Inflammatory macrophage treated with lipopolysaccharide for 1 hour (primary cell): Measurements from ENCODE around the gene CEP104.

Source experiments
- DNase-seq, 2 donors: peaks; one replicate each; pipeline ENCODE4 v3.0.0-alpha.2; 2020 to 2022

Gene CEP104

DNA sequence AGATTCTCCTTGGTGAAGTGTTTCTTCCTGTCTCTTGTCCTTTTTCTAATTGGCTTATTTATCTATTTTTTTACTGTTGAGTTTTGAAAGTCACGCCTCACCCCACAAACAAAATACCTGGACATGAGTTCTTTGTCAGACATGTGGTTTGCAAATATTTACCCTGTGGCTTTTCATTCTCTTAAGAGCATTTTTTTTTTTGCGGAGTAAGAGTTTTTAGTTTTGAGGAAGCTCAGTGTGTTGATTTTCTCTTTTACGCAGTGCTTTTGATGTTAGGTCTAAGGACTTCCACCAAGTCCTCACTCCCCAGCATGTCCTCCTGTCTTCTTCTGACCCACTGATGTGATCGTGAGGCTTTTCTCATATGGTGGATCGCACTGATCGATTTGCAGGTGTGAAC lies 7.9 kb upstream of the CEP104 start:
- DNase-seq: no peak

DNA sequence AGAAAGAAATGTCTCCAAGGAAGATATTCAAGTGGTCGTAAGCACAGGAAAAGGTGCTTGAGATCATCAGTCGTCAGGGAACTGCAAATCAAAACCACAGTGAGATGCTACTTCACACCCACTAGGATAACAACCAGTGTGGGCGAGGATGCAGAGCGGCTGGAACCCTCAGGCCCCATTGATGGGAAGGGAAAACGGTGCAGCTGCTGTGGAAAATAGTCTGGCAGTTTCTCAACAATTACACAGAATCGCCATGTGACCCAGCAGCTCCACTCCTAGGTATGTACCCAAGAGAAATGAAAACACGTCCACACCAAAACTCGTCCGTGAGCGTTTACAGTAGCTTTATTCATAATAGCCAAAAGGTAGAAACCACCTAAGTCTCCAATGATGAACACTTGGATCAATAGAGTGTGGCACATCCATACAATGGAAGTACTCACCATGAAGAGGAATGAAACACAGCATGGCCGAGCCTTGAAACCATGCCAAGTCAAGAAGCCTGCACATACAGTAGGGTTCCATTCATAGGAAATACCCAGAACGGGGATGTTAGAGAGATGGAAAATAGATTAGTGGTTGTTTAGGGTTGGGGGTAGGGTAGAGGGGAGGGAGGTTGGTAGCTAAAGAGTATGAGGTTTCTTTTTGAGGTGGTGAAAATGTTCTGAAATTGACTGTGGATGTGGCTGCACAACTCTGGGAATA lies 6.4 kb upstream of the CEP104 start:
- DNase-seq: no peak

DNA sequence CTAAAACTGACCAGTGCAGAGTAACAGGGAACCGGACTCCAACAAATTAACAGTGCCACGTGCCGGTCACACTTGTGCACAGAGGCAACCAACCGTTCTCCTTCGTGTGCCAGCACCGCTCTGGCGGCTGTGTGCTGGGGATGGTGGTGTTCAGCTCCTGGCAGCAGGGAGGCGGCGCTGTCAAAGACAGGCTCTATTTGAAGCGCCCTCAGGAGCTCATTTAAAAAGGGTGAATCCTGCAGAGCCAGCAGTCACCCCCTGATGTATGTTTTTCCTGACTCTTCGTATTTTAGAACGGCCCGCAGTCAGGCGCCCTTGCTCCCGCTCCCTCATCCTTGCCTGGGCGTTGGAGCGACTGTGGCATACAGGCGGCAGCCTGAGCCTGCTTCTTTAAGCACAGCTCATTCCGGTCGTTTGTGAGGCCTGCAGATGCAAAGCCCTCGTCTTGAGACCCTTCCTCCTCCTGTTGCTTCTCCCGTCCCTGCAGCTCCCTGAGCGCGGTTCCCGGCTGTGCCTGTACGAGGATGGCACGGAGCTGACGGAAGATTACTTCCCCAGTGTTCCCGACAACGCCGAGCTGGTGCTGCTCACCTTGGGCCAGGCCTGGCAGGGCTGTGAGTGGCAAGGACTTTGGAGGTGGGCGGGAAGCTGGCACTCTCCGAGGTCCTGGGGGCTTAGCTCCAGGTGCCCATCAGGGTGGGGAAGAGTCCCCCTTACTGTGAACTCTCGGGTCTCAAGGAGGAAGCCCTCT lies 1.4 kb upstream of the CEP104 start:
- DNase-seq: no peak

DNA sequence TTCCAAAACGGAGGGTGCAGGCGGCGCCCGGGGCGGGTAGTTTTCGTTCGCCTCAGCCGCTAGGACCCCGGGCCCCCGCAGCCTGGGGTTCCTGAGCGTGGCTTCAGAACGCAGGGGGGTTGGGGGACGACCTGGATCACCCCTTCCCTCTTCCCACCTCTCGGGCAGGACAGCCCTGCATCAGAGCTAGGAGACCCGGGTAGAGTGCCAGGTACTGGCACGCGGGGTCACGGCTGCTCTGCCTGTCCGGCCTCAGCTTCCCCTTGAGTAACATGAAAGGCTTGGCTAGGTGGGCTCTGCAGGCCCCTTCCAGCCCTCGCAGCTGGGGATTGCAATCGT lies 749 bp upstream of the CEP104 start:
- no peak for DNase-seq

DNA sequence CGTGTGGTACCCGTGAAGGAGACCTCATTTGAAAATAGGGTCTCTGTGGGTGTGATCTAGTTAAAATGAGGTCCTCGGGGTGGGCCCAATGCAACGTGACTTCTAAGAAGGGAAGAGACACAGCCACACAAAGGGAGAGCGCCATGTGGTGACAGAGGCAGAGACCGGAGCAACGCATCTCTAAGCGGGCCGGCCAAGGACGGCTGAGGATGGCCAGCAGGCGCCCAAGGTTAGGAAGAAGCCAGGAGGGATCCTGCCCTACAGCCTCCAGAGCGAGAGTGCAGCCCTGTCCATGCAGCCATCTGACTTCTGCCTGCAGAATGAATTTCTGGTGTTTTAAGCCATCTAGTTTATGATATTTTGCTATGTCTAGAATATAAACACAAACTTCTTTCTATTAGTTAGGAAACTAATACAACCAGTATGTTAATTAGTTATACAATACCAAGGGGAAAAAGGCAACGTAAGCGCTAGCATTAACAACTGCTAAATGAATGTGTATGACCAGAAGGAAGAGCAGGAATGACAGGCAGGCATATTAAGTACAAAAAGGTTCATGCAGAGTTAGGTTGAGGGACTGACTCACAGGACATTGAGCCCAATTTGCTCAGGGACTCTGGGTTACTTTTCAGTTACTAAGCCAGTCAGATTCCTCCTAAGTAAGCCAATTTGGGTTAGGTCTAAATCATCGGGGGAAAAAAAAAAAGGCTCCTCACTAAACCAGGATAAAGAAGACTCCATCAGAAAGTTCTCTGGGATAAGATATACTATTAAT lies 4.1 kb downstream of the CEP104 start:
- DNase-seq: no peak

DNA sequence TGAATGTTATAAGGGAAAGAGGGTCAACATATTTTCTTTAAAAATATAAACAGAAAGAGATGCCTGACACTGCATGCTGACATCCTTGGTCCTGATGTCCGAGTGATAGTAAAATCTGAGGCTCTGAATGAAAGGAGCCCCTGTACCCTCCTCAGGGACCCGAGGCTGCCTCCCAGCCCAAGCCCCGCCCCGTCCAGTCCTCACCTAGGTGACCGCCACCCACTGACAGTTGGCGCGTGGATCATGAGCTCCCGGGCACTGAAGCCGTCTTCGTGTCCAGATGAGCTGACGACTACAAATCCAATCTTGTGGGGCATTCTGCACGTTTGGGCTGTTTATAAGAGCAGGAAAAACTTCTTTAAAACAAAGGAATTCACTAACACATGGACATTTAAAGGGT lies 4.9 kb downstream of the CEP104 start:
- no peak for DNase-seq

DNA sequence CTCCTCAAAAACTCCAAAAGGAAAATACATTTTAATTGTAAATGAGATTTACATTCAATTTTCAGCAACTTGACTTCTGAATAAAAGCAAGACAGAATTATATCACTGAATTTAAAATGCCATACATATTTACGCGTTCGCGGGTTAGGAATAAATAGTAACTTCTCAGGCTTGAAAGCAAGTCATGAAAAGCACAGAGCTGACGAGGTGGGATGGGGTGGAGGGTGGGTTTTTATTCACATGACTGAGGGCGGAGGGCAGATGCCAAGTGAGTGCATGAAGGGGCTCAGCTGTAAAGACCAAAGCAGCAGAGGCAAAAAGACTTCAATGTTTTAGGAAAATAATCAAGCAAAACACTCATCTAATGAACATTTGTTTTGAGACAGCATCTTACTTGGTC lies 5.7 kb downstream of the CEP104 start:
- no peak for DNase-seq

DNA sequence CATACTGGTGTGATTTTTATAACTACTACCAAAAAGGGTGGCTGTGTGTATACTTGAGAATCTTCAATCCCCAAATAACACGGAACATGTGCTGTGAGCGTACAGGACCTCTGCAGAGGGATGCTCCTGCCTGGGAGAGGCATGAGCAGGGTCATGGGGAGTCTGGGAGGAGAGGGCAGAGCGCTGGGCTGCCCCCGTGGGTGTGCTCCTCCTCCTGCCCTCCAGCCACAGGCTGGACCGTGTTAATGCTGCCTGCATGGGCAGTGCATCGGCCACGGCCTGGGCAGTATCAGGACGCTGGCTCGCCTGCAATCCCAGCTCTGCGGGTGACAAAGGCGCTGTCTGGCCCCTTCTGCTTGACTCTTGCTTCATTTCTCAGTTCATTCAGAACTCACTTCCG lies 6.2 kb downstream of the CEP104 start:
- no peak for DNase-seq

DNA sequence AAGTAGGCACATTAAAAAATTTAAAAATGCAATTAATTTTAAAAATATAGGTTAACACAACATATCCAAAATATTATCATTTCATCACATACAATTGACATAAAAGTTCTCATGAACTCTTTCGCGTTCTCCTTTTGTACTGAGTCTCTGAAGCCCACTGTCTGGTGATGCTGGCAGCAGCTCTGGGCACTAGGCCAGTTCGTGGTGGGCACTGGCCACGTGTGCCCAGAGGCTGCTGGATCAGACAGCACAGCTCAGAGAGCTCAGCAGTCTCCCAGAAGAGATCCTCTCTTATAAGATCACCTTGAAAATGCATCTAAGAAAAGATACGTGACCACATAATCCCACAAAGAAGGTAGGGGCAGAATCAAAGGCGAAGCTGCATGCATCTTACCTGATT lies 9.9 kb downstream of the CEP104 start:
- no peak for DNase-seq

DNA sequence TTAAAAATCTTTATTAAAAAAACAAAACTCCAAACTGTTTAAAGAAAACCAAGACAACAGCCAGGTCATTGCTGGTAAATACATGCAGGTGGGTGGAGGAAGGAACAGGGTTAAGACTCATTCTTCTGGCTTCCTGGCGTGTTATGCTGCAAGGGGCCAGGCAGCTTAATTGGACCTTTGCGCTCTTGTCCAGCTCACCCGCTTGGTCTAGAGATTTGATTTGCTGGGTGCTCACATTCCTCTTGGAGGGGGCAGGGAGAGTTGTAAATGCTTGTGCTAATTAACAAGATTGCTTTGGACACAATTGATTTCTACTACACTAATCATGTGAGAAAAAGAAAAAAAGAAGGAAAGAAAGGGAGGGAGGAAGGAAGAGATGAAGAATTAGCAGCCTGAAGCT lies 10.5 kb downstream of the CEP104 start:
- no peak for DNase-seq

DNA sequence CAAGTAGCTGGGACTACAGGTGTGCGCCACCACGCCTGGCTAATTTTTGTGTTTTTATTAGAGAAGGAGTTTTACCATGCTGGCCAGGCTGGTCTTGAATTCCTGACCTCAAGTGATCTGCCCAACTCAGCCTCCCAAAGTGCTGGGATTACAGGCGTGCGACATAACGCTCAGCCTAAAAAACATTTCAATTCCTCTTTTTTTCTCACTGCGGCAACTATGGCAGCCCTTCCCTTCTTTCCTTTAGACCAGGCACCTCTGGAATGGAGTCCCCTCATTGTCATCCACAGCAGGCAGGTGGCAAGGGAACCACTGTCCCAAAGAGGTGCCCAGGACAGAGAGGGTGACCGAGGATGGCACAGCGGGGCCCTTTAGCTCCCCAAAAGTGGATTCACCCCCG lies 14.1 kb downstream of the CEP104 start:
- no peak for DNase-seq

DNA sequence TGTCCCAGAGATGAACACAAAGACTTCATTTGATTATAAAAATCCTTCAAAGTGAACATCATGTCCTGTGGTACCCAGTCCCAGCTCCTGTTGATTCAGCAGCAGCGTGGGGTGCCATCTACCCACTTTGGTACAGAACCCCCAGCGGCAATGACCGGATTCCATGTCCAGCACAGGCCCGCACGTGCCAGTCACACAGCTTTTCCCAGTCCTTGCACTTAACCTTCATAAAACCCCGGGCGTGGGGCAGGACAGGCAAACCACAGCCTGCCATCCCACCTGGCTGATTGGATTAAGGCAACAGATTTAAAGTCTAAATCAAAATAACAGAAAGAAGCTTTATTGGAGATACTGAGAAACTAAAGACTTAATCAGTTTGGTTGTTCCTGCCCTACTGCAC lies 15.5 kb downstream of the CEP104 start:
- no peak for DNase-seq

DNA sequence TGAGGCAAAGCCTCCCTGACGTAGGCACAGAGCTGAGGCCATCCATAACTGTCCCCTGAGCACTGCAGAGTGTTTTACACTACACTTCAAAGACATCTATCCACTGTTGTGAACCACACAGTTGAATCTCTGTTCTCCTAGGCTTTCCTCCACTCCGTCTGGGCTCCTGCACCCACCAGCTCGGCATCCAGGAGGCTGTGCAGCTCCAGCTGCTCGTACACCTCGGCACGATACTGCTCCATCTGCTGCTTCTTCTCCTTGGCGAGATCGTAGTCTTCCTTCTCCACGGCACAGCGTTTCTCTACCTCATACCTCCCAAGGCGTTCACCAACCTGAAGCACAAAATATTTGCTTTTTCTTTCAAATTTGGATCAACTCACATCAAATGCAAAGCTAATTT lies 18.2 kb downstream of the CEP104 start:
- no peak for DNase-seq

DNA sequence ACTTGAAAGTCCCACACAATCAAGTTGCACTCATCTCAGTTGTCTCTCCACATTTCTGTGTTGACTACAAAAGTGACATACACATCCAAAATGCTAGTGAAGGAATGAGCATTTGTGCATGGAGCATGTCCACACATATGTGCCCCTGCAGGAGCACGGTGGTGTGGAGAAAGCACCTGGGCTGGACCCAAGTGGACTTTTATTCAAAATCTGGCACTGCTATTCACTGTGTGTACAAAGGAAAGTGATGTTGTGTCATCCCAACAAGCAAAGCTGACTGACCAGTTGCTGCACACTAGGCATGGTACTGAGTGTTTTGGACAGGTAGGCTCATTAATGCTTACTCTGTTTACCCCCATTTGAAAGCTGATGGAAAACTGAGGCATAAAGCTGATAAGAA lies 19.3 kb downstream of the CEP104 start:
- no peak for DNase-seq

DNA sequence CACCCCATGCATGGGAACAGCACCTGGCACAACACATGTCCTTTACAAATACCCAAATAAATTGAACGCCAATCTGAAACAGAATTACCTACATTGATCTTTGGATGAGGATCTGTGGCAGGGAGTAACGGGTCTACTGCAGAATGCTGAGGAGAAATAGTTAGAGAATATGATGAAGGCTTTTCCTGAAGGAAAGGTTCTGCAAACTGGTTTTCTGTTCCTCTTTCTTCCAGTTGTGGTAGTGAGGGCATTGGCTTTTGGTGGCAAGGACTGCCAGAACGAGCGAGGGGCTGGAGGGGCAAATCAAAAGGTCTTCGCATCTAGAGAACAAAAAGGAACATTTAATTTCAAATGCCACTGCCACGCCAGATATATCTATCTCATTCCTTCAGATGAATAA lies 19.8 kb downstream of the CEP104 start:
- DNase-seq: no peak

DNA sequence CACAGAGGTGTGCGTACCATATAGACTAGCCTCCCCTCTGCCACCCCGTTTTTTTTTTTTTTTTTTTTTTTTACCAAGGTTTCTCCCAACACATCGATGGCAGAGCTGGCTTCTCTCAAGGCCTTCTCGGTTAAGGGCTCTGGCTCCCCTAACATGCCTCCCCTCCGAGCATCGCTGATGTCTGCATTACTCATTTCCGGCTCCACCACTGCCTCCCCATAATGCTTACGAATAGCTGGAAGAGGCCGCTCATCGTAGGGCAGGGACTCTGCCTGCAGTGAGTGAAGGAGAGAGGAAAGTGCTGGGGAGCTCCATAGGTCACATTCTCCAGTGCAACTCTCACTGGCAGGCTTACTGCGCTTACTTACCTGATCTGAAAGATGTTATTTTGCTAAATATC lies 20.6 kb downstream of the CEP104 start:
- no peak for DNase-seq

DNA sequence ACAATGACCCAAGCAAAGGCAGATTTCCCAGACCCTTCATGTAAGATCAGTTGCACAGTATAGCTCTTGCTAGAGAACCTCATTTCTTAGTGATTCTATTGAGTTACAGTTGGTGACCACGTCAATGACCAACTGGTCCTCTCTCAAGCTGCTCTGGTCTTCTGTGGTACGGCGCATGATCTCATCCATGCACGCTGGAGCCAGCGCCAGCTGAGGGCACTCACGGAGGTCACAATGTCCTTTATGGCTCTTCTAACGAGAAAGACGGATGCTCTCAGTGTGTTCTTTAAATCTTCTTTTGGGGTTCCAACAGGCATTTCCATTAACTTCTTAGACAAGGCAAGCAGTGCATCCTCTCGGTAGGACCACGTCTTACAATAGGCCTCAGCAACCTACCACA lies 22.3 kb downstream of the CEP104 start:
- DNase-seq: no peak

DNA sequence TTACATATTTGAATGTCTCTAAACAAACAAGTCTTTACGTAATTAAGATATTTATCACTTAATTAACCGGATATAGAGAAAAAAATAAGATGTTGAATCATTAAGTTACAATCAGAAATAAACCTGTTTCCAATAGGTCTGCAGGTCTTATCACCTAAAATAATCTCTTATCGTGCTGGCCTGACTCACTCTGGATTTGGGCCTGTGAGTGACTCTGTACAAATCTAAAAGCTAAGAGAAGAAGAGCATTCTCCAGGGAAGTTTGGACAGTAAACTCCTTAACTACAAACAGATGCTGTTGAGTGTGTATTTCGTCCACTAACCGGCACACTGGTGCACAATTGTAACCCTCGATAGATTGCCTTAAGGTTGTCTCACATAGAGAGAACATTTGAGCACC lies 25.3 kb downstream of the CEP104 start:
- no peak for DNase-seq

DNA sequence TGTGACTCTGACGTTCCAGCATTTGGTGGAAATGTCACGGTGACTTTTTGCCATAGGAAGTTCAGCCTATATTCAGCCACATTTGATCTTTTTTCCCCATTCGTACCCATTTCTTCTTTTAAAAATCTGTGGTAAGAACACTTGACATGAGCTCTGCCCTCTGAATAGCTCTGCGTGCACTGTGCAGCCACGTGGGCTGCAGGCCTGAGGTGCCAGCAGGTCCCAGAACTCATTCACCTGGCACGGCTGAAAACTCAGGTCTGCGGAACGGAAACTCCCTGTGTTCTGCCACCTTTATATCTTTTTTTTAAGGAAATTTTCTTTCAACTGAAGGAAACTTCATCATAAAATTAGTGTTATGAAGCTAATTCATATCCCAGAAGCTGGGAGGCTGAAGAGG lies 28.6 kb downstream of the CEP104 start:
- no peak for DNase-seq

DNA sequence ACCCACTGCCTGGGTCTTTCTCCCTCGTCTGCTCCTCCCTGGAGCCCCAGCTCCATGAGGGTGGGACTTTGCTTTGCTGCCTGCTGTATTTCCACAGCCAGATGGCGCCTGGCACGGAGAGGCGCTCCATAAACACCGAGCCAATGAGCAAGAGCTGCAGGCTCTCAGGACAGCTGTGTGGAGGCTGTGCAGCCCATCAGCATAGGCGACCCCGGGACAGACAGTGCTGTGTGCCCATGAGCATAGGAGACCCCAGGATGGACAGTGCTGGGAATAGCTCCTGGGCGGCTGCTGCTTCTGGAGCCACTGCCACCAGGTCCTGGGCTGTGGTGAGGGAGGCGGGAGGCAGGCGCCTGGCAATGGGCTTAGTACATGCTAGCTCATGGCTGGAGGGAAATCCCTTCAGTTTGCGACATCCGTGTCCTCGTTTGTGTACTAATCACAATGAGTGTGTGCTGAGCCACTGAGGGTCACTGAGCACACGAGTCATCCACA lies 29.2 kb downstream of the CEP104 start:
- DNase-seq: no peak

DNA sequence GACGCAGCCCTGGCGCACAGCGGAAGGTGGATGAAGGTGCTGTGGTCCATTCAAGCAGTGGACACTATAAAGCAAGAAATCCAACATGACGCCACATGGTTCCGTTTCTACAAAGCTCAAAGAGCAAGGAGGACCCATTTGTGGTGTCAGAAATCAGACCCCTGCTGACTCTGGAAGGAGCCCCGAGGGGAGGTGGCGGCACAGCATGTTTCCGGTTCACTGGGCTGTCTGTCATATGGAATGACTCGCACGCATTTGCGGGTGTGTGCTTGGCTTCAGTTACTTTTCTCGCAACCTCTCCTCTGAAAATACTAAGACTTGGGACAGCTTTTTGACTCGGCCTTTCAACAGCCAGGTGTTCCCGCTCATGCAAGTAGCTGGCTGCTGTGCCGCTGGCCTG lies 31.7 kb downstream of the CEP104 start:
- no peak for DNase-seq

DNA sequence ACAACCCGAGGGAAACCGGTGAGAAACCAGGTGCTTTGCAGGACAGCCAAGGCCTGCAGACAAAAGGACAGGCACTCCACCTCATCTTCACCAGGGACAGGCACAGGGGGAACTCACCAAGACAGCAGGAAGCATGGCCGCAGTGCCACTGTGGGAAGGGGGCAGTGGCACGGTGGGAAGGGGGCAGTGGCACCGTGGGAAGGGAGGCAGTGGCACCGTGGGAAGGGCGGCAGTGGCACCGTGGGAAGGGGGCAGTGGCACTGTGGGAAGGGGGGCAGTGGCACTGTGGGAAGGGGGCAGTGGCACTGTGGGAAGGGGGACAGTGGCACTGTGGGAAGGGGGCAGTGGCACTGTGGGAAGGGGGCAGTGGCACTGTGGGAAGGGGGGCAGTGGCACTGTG lies 32.4 kb downstream of the CEP104 start:
- no peak for DNase-seq

DNA sequence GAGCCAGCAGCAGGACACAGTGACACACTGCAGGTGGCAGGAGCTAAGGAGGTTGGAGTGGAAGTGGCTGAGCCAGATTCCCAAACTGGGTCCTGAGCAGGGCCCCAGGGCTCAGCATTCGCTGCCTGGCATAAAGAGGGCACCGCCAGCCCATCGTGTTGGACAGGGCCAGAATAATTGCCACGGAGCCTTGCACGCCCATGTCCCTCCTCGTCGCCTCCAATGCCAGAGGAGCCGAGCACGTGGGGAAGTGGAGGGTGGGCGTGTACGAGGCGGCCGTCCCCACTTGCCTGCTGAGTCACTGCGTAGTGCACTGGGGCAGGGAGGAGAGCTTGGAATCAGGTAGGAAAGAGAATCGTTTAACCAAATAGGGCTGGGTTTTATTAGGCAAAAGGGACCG lies 34.6 kb downstream of the CEP104 start:
- DNase-seq: no peak

DNA sequence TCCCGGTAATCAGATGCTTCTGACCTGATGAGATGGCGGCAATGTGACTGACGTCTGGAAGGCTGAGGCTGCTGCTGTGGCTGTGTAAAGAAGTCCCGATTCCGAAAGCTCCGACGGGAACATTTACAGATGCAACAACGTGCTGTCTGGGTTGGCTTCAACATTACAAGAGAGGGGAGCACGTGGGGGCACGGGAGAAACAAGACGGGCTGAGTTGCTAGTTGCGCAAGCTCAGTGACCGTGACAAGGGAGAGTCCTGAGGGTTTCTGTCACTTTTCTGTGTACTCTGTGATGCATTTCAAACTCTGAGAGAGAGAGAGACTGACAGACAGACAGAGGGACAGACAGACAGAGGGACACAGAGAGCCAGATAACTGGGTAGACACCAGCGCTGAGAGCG lies 35.1 kb downstream of the CEP104 start:
- no peak for DNase-seq
